H1 (cell line): Measurements from ENCODE around the gene B3GAT2. TPM values are rescaled to one million over a fixed set of nuclear protein-coding genes. Genes with fewer than 3 reads are reported as not detected.
A peak's percentile ranks its signal among the peaks of the same experiment; 100 is the strongest.

Source experiments
- CTCF ChIA-PET: fragments of 300-600 bp; sonication (Branson Sonifier 250); formaldehyde crosslinking; loops from one replicate; lab custom pipeline; 2021; ENCODE audit not compliant: partially characterized antibody; lab: Charles Lee
- POLR2A ChIA-PET: fragments of 300-600 bp; sonication (Branson Sonifier 250); formaldehyde crosslinking; loops from one replicate; lab custom pipeline; 2021; ENCODE audit warnings: inconsistent platforms; ENCODE audit not compliant: partially characterized antibody; lab: Charles Lee
- DNase-seq, 2 experiments: peaks; one replicate each; pipeline versions ENCODE4 v3.0.0 to v3.0.0-alpha.2; 2010 to 2022; ENCODE audit warnings: low spot score in 2 of 2, low read depth in 1 of 2, mixed read lengths in 1 of 2
- FAIRE-seq: peaks from 2 replicates; lab custom pipeline; 2011; peaks lifted over from hg19 to GRCh38; lab: Jason Lieb, UNC
- H2AFZ ChIP-seq: 2 replicates; pipeline ENCODE4 v1.8.1; 2012; ENCODE audit warnings: low read length, inconsistent platforms
- H2AK5ac ChIP-seq: 2 replicates; pipeline ENCODE4 v1.6.1; 2013; ENCODE audit warnings: low read depth, low read length
- H2BK120ac ChIP-seq: replicated peaks from 2 replicates; pipeline ENCODE3; 2013; ENCODE audit warnings: low read depth, low read length, inconsistent platforms
- H2BK12ac ChIP-seq: 2 replicates; pipeline ENCODE4 v1.6.1; 2013; ENCODE audit warnings: low read depth, low read length
- H2BK15ac ChIP-seq: 2 replicates; pipeline ENCODE4 v1.6.1; 2013; ENCODE audit warnings: low read length
- H2BK20ac ChIP-seq: 2 replicates; pipeline ENCODE4 v1.6.1; 2013; ENCODE audit warnings: low read length
- H2BK5ac ChIP-seq: 2 replicates; pipeline ENCODE4 v1.6.1; 2013; ENCODE audit warnings: low read depth, low read length
- H3K14ac ChIP-seq: 2 replicates; pipeline ENCODE4 v1.6.1; 2013; ENCODE audit warnings: inconsistent platforms; ENCODE audit not compliant: insufficient read length
- H3K18ac ChIP-seq: 2 replicates; pipeline ENCODE4 v1.6.1; 2013; ENCODE audit warnings: low read length; ENCODE audit errors: extremely low read depth
- H3K23ac ChIP-seq: 2 replicates; pipeline ENCODE4 v1.6.1; 2013; ENCODE audit warnings: inconsistent platforms; ENCODE audit not compliant: insufficient read length
- H3K23me2 ChIP-seq: 2 replicates; pipeline ENCODE4 v1.6.1; 2013; ENCODE audit warnings: low read depth, low read length
- H3K27ac ChIP-seq: 2 replicates; pipeline ENCODE4 v1.6.1; 2011; ENCODE audit warnings: low read depth, low read length, inconsistent platforms
- H3K27me3 ChIP-seq, 4 experiments: replicated peaks in 1 of 4; 1 replicate in 1 of 4; 2 replicates in 3 of 4; pipeline versions ENCODE4 v1.6.1 to v1.8.1; 2011 to 2013; ENCODE audit warnings: low read length in 3 of 4, mild to moderate bottlenecking in 3 of 4, inconsistent platforms in 2 of 4, mixed read lengths in 2 of 4, moderate library complexity in 1 of 4; ENCODE audit not compliant: control insufficient read depth in 3 of 4, insufficient read depth in 3 of 4; ENCODE audit errors: extremely low read depth in 1 of 4
- H3K36me3 ChIP-seq, 4 experiments: 2 replicates each; pipeline versions ENCODE4 v1.6.1 to v1.8.1; 2011 to 2013; ENCODE audit warnings: mild to moderate bottlenecking in 4 of 4, low read length in 3 of 4, moderate library complexity in 2 of 4, control low read depth in 1 of 4, inconsistent platforms in 1 of 4; ENCODE audit not compliant: insufficient read depth in 4 of 4, control insufficient read depth in 2 of 4
- H3K4ac ChIP-seq: replicated peaks from 2 replicates; pipeline ENCODE3; 2013; ENCODE audit warnings: low read length, low read depth, mixed read lengths, inconsistent platforms; ENCODE audit not compliant: insufficient read length
- H3K4me1 ChIP-seq, 4 experiments: replicated peaks in 1 of 4; 1 replicate in 1 of 4; 2 replicates in 3 of 4; pipeline versions ENCODE4 v1.6.1 to v1.8.1; 2011 to 2013; ENCODE audit warnings: low read length in 3 of 4, inconsistent platforms in 2 of 4, mixed read lengths in 1 of 4; ENCODE audit not compliant: insufficient read depth in 4 of 4, control insufficient read depth in 3 of 4
- H3K4me2 ChIP-seq, 2 experiments: 2 replicates each; pipeline versions ENCODE4 v1.6.1 to v1.8.1; 2011 to 2013; ENCODE audit warnings: low read depth in 2 of 2, low read length in 2 of 2, control low read depth in 1 of 2, inconsistent platforms in 1 of 2, mild to moderate bottlenecking in 1 of 2; ENCODE audit not compliant: insufficient read depth in 1 of 2
- H3K4me3 ChIP-seq, 4 experiments: fragments of 200-600, 300-600 bp in 1 of 4; sonication (generic), shearing (Covaris generic), sonication (Bioruptor Twin) in 1 of 4; 2 replicates each; pipeline versions ENCODE4 v1.5.1 to v1.8.1; 2011 to 2016; ENCODE audit warnings: low read length in 4 of 4, low read depth in 3 of 4, control low read depth in 2 of 4, inconsistent platforms in 2 of 4, mild to moderate bottlenecking in 2 of 4, mixed read lengths in 1 of 4, moderate library complexity in 1 of 4; ENCODE audit not compliant: insufficient read depth in 2 of 4; ENCODE audit errors: extremely low read depth in 1 of 4
- H3K56ac ChIP-seq: replicated peaks from 2 replicates; pipeline ENCODE3; 2013; ENCODE audit warnings: low read depth, mild to moderate bottlenecking, mixed read lengths, low read length, inconsistent platforms; ENCODE audit not compliant: insufficient read length
- H3K79me1 ChIP-seq: 2 replicates; pipeline ENCODE4 v1.6.1; 2013; ENCODE audit warnings: low read depth, low read length, control low read depth
- H3K79me2 ChIP-seq, 2 experiments: 2 replicates each; pipeline versions ENCODE4 v1.6.1 to v1.8.1; 2012 to 2013; ENCODE audit warnings: low read length in 2 of 2, mild to moderate bottlenecking in 2 of 2, inconsistent platforms in 1 of 2; ENCODE audit not compliant: insufficient read depth in 2 of 2, control insufficient read depth in 1 of 2
- H3K9ac ChIP-seq, 4 experiments: replicated peaks in 1 of 4; 1 replicate in 1 of 4; 2 replicates in 3 of 4; pipeline versions ENCODE4 v1.6.1 to v1.8.1; 2011 to 2013; ENCODE audit warnings: low read depth in 3 of 4, low read length in 3 of 4, control low read depth in 2 of 4, mild to moderate bottlenecking in 2 of 4, moderate library complexity in 2 of 4, inconsistent platforms in 1 of 4; ENCODE audit errors: extremely low read depth in 1 of 4
- H3K9me3 ChIP-seq, 2 experiments: 2 replicates each; pipeline versions ENCODE4 v1.6.1 to v1.8.1; 2012 to 2013; ENCODE audit warnings: mild to moderate bottlenecking in 2 of 2, moderate library complexity in 2 of 2, control low read depth in 1 of 2, inconsistent platforms in 1 of 2, low read depth in 1 of 2, low read length in 1 of 2, mixed read lengths in 1 of 2; ENCODE audit not compliant: insufficient read depth in 2 of 2
- H4K20me1 ChIP-seq, 2 experiments: replicated peaks in 1 of 2; 2 replicates each; pipeline versions ENCODE3 to v1.8.1; 2011 to 2013; ENCODE audit warnings: inconsistent platforms in 2 of 2, low read length in 2 of 2, mild to moderate bottlenecking in 1 of 2; ENCODE audit not compliant: insufficient read depth in 2 of 2, control insufficient read depth in 1 of 2
- H4K5ac ChIP-seq: 2 replicates; pipeline ENCODE4 v1.6.1; 2013; ENCODE audit warnings: low read length, low read depth, mixed read lengths, inconsistent platforms; ENCODE audit not compliant: insufficient read length
- H4K8ac ChIP-seq: 2 replicates; pipeline ENCODE4 v1.8.0; 2013; ENCODE audit warnings: mild to moderate bottlenecking, moderate library complexity, low read length, inconsistent platforms; ENCODE audit not compliant: insufficient read depth; ENCODE audit errors: extremely low read depth
- H4K91ac ChIP-seq: replicated peaks from 2 replicates; pipeline ENCODE3; 2013; ENCODE audit warnings: low read length, mixed read lengths, inconsistent platforms; ENCODE audit not compliant: insufficient read length
- CREB1 ChIP-seq: IDR thresholded peaks from 2 replicates; pipeline ENCODE4 v1.6.1; 2012; ENCODE audit warnings: inconsistent platforms
- RBBP5 ChIP-seq: IDR thresholded peaks from 2 replicates; pipeline ENCODE4 v1.7.1; 2012; ENCODE audit warnings: low read depth, mild to moderate bottlenecking, inconsistent platforms, low read length, moderate library complexity, borderline replicate concordance
- SP4 ChIP-seq: IDR thresholded peaks from 2 replicates; pipeline ENCODE4 v1.6.1; 2012; ENCODE audit warnings: low read length, inconsistent platforms
- WGBS, 2 experiments: shearing (Covaris generic) in 1 of 2; methylation state at CpG; one replicate each; pipeline versions ENCODE4 v1.1.6 to v1.1.7; 2013 to 2015; ENCODE audit warnings: low lambda C conversion rate in 2 of 2, mixed read lengths in 2 of 2, inconsistent platforms in 1 of 2, low coverage in 1 of 2, missing lambda C conversion rate in 1 of 2; ENCODE audit not compliant: insufficient replicate concordance in 2 of 2, insufficient coverage in 1 of 2, insufficient read length in 1 of 2; ENCODE audit errors: extremely low coverage in 1 of 2, missing lambda C conversion rate in 1 of 2; 5-methylcytosine and 5-hydroxymethylcytosine counted together
- polyA plus RNA-seq, 7 experiments: library from polyadenylated mRNA; depleted of rRNA in 3 of 7; stranded (reverse) in 5 of 7; unstranded in 2 of 7; fragments of >200 nt in 5 of 7; fragments of 200-250 nt in 2 of 7; gene quantifications; 1 replicate in 5 of 7; 2 replicates in 1 of 7; 4 replicates in 1 of 7; pipeline versions ENCODE4 v1.2.1 to v1.2.3, GENCODE V29; 2011 to 2013; ENCODE audit warnings: missing spikeins in 2 of 7, mixed read lengths in 2 of 7
- total RNA-seq: library from RNA; stranded (reverse); fragmentation: NEBNext Ultra II Directional; extraction: Animal tissue kit (Norgen Biotek cat#: 25700); gene quantifications from 2 replicates; pipeline ENCODE4 v1.2.1, GENCODE V29; 2021

B3GAT2 gene
- total and polyA plus RNA-seq, 2 of the 8 experiments (the other 6 are each of a cell fraction or from before 2014, with no cell fraction given): 0.83 to 1.9 TPM

- ChIA-PET POLR2A (interaction anchor here (1.6 kb wide), 1 partner anchor 15 kb away, joined by 3 read pairs; no protein-coding TSS in a partner anchor), CTCF (interaction anchor here (0.8 to 4.7 kb wide), 31 partner anchors 13 to 736 kb away, joined by 3 to 49 read pairs (median 4); partner anchors contain the start of gene SMAP1)
- Histone ChIP-seq H2AFZ (peak overlapping the region; percentile 20; the same call in 1 of the 2 replicates), H4K8ac (no peak overlapping the region), H2BK5ac (no peak overlapping the region), H3K27me3 (peaks cover 14 to 51% (median 39%) of the 10 kb centered on the region in 4 experiments), H4K5ac (no peak overlapping the region), H3K56ac (no peak overlapping the region), H3K18ac (no peak overlapping the region), H2BK12ac (no peak overlapping the region), H3K36me3 (no peaks in the 10 kb centered on the region), H3K79me1 (no peaks in the 10 kb centered on the region), H3K23ac (no peak overlapping the region), H2AK5ac (no peak overlapping the region), H2BK120ac (no peak overlapping the region), H3K9me3 (no peaks in the 10 kb centered on the region), H3K14ac (no peak overlapping the region), H2BK20ac (no peak overlapping the region), H4K91ac (no peak overlapping the region), H3K4me1 (peaks cover 0 to 4% (median 1%) of the 10 kb centered on the region in 4 experiments; a peak in 4 of 7 replicates), H3K4me2 (peak overlapping the region; percentile 66 to 91), H2BK15ac (no peak overlapping the region), H4K20me1 (no peaks in the 10 kb centered on the region), H3K79me2 (no peaks in the 10 kb centered on the region), H3K4me3 (peak overlapping the region; percentile 16 to 68 (median 40)), H3K4ac (no peak overlapping the region), H3K27ac (no peak overlapping the region), H3K23me2 (peaks cover 15% of the 10 kb centered on the region; the same call in 1 of the 2 replicates), H3K9ac (no peak overlapping the region)
- FAIRE-seq (no peak), DNase-seq (no peak)
- 1% methylated on average over 14 of the region's 27 CpGs; no CpG with 5 or more reads in 1 of the 2 experiments for WGBS, 2 experiments
- no peak; the same call in 1 of the 2 replicates for TF ChIP-seq CREB1
- 0 out of 2 replicates have a peak, but pooled peaks have one; percentile 0 for TF ChIP-seq RBBP5
- TF ChIP-seq SP4: no peak
These were observed 739 bp downstream of the B3GAT2 start for GRCh38 chr6:70956191-70956450.
